Mesendoderm (in vitro differentiated cells): ENCODE data around the gene TCF4.

ENCODE experiments used
- DNase-seq: peaks from one replicate; pipeline ENCODE4 v3.0.0; 2013
- H2AK5ac ChIP-seq: 2 replicates; pipeline ENCODE4 v1.6.1; 2013; ENCODE audit warnings: low read length, inconsistent platforms
- H2BK120ac ChIP-seq: 2 replicates; pipeline ENCODE4 v1.6.1; 2013; ENCODE audit warnings: low read depth, mild to moderate bottlenecking, low read length, moderate library complexity, mixed read lengths
- H2BK15ac ChIP-seq: replicated peaks from 2 replicates; pipeline ENCODE4 v1.6.1; 2013; ENCODE audit warnings: low read depth, mild to moderate bottlenecking, moderate library complexity
- H2BK5ac ChIP-seq: 2 replicates; pipeline ENCODE4 v1.6.1; 2013; ENCODE audit warnings: low read length, inconsistent platforms
- H3K18ac ChIP-seq: 2 replicates; pipeline ENCODE4 v1.6.1; 2013; ENCODE audit warnings: mild to moderate bottlenecking, low read length, mixed read lengths
- H3K23ac ChIP-seq: one replicate; pipeline ENCODE4 v1.6.1; 2013; ENCODE audit warnings: low read length
- H3K27ac ChIP-seq: 2 replicates; pipeline ENCODE4 v1.5.1; 2013; ENCODE audit warnings: low read depth, mild to moderate bottlenecking, inconsistent platforms, low read length, moderate library complexity
- H3K27me3 ChIP-seq: 2 replicates; pipeline ENCODE4 v1.6.1; 2013; ENCODE audit warnings: low read length, control low read depth, mild to moderate bottlenecking, inconsistent platforms; ENCODE audit not compliant: insufficient read depth, poor library complexity
- H3K36me3 ChIP-seq: 2 replicates; pipeline ENCODE4 v1.6.1; 2013; ENCODE audit warnings: low read length, inconsistent platforms; ENCODE audit not compliant: control insufficient read depth, insufficient read depth
- H3K4ac ChIP-seq: one replicate; pipeline ENCODE4 v1.6.1; 2013; ENCODE audit warnings: low read depth, mild to moderate bottlenecking, low read length, moderate library complexity
- H3K4me1 ChIP-seq: 2 replicates; pipeline ENCODE4 v1.6.1; 2013; ENCODE audit warnings: low read depth, low read length, inconsistent platforms; ENCODE audit not compliant: control insufficient read depth
- H3K4me2 ChIP-seq: 2 replicates; pipeline ENCODE4 v1.6.1; 2013; ENCODE audit warnings: low read length
- H3K4me3 ChIP-seq: 2 replicates; pipeline ENCODE4 v1.5.1; 2013; ENCODE audit warnings: mild to moderate bottlenecking, low read length
- H3K56ac ChIP-seq: one replicate; pipeline ENCODE4 v1.6.1; 2013; ENCODE audit warnings: low read length
- H3K79me1 ChIP-seq: 2 replicates; pipeline ENCODE4 v1.6.1; 2013; ENCODE audit warnings: low read length, inconsistent platforms
- H3K79me2 ChIP-seq: 2 replicates; pipeline ENCODE4 v1.6.1; 2013; ENCODE audit warnings: mild to moderate bottlenecking, low read length; ENCODE audit not compliant: control insufficient read depth, insufficient read depth
- H3K9ac ChIP-seq: 2 replicates; pipeline ENCODE4 v1.6.1; 2013; ENCODE audit warnings: low read length, inconsistent platforms
- H4K5ac ChIP-seq: one replicate; pipeline ENCODE4 v1.6.1; 2013; ENCODE audit warnings: low read length
- H4K8ac ChIP-seq: one replicate; pipeline ENCODE4 v1.6.1; 2013; ENCODE audit warnings: low read depth, mild to moderate bottlenecking, control low read depth, low read length, moderate library complexity
- WGBS: extraction: QIAGEN DNeasy Blood & Tissue Kit; methylation state at CpG from one replicate; pipeline ENCODE4 v1.1.7; 2013; ENCODE audit warnings: low lambda C conversion rate, missing lambda C conversion rate; ENCODE audit not compliant: insufficient coverage; ENCODE audit errors: extremely low coverage; 5-methylcytosine and 5-hydroxymethylcytosine counted together

Gene TCF4

GRCh38 chr18:55324166-55324565, 263.8 kb downstream of the TCF4 start:
- Histone ChIP-seq H3K56ac (no peak overlapping the region), H3K27me3 (no peaks in the 10 kb centered on the region), H3K9ac (no peak overlapping the region), H3K27ac (no peak overlapping the region), H3K4me1 (no peaks in the 10 kb centered on the region), H4K5ac (no peak overlapping the region), H3K4ac (no peak overlapping the region), H3K18ac (no peak overlapping the region), H2BK15ac (no peak overlapping the region), H3K36me3 (no peaks in the 10 kb centered on the region), H2BK120ac (no peak overlapping the region), H3K4me3 (no peak overlapping the region), H3K23ac (no peak overlapping the region), H3K79me2 (no peaks in the 10 kb centered on the region), H4K8ac (no peak overlapping the region), H2BK5ac (no peak overlapping the region), H3K4me2 (no peak overlapping the region), H3K79me1 (peaks cover 2% of the 10 kb centered on the region), H2AK5ac (no peak overlapping the region)
- no CpG with 5 or more reads among the region's 5 CpGs for whole genome bisulfite sequencing
- DNase-seq = no peak

DNA sequence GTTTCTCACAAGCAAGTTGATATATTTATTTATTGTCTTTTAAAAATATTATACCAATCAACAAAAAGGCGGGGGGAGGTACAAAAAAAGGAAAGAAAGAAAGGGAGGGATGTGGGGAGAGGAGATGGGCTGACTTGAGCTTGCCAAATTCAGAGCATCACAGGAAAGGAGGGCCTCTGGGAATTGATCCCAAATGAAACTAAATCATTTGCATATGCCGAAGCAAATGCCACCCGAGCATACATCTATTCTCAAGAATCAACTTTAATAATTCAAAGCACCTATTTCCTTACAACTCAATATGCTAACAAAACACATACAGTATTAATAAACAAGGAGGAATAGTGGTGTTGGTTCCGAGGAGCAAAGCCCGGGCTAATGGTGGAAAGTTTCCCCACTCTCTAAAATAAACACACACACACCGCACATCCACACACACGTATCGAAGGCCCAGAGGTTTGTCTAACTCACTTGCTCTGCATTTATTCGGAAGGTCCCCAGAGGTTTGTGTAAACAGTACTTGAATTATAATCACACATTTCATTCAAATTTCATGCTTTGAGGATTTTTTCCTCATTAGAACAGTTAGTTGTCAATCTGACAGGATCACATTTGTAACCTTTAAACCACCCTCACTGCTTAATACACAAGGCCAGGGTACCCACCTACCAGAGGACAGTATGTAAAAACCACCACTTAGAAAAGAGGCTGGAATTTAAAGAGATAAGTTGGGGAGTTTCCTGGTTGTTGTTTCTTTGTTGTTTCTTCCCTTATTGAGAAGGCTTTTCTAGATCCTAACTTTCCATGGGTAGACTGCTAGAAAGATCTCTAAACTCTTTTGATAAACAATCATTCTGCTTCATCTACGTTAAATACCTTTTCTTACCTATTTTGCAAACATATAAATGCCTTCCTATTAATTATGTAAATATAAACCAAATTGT, 264.7 kb downstream of the TCF4 start:
- peak; percentile 36 for DNase-seq
- Histone ChIP-seq H4K8ac (no peak overlapping the region), H3K79me1 (peaks cover 2% of the 10 kb centered on the region), H3K4me1 (no peaks in the 10 kb centered on the region), H3K4ac (no peak overlapping the region), H3K9ac (no peak overlapping the region), H2AK5ac (no peak overlapping the region), H3K4me2 (no peak overlapping the region), H2BK15ac (no peak overlapping the region), H3K27ac (no peak overlapping the region), H3K36me3 (no peaks in the 10 kb centered on the region), H3K4me3 (no peak overlapping the region), H3K18ac (no peak overlapping the region), H3K79me2 (no peaks in the 10 kb centered on the region), H3K27me3 (no peaks in the 10 kb centered on the region), H2BK5ac (no peak overlapping the region), H3K56ac (no peak overlapping the region), H3K23ac (no peak overlapping the region), H4K5ac (no peak overlapping the region), H2BK120ac (no peak overlapping the region)
- WGBS = no CpG with 5 or more reads among the region's 10 CpGs

- H2BK15ac ChIP-seq = no peak overlapping the region
- H3K4me3 ChIP-seq = peak overlapping the region; percentile 6
- H3K27ac ChIP-seq = peak overlapping the region; percentile 70
- no peak overlapping the region for H2BK5ac ChIP-seq
- H3K27me3 ChIP-seq = no peaks in the 10 kb centered on the region
- no peak overlapping the region for H3K4ac ChIP-seq
- H4K5ac ChIP-seq = no peak overlapping the region
- H3K4me1 ChIP-seq = no peaks in the 10 kb centered on the region
- H3K56ac ChIP-seq = peak overlapping the region; percentile 77
- no peak overlapping the region for H2AK5ac ChIP-seq
- DNase-seq = peak; percentile 94
- no peaks in the 10 kb centered on the region for H3K36me3 ChIP-seq
- H3K9ac ChIP-seq = peak overlapping the region; percentile 63
- H3K79me1 ChIP-seq = peaks cover 2% of the 10 kb centered on the region
- peak overlapping the region; percentile 8 for H2BK120ac ChIP-seq
- no peaks in the 10 kb centered on the region for H3K79me2 ChIP-seq
- peak overlapping the region; percentile 86 for H3K18ac ChIP-seq
- H4K8ac ChIP-seq = no peak overlapping the region
- WGBS = no CpG with 5 or more reads among the region's 30 CpGs
- H3K4me2 ChIP-seq = peak overlapping the region; percentile 71
- no peak overlapping the region for H3K23ac ChIP-seq
Observed at GRCh38 chr18:55322178-55322735, 265.7 kb downstream of the TCF4 start.

DNA sequence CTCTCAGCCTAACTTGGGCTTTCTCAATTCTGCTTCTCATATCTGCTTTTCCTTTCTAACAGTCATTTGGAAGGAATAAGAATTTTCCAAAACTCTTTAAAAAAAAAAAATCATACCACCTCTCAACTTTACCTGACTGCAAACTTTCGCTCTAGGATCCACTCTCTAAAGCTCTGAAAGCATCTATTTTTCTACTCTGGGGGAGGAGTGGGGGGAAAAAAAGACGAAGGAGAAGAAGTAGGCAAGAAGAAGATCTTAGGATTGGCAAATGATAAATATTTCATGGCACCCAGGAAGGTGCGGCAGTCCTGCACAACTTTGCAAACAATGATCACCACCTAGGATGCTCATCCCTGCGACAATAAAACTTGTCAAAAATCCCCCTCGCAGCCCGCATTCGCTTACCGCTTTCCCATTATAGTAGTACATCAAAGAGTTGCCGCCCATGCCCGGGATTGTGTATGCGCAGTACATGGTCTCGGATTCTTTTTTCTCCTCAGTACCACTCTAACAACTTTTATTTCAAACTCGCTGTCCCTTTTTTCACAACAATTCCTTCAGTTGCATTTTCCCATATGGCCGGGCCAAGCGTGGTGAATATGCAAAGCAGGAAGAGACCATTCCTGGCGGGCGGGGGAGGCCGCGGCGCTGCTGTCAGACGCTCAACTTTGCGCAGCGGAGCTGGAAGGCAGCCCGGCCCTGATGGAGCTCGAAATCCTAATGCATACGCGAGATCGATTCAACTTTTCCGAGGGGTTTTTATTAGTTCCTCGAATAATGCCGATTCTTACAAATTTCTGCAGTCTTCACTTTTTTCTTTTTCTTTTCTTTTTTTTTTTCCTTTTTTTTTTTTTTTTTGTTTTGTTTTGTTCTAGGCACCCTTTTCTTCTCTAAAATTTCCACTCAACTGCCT, 266.5 kb downstream of the TCF4 start:
- no peak overlapping the region for H2BK120ac ChIP-seq
- no peaks in the 10 kb centered on the region for H3K4me1 ChIP-seq
- H3K23ac ChIP-seq = no peak overlapping the region
- H3K18ac ChIP-seq = no peak overlapping the region
- H3K79me1 ChIP-seq = peaks cover 2% of the 10 kb centered on the region
- no peak overlapping the region for H2BK15ac ChIP-seq
- H2BK5ac ChIP-seq = no peak overlapping the region
- H4K8ac ChIP-seq = no peak overlapping the region
- no CpG with 5 or more reads among the region's 31 CpGs for WGBS
- H4K5ac ChIP-seq = no peak overlapping the region
- H3K56ac ChIP-seq = peak overlapping the region; percentile 61
- H3K9ac ChIP-seq = peak overlapping the region; percentile 53
- peak overlapping the region; percentile 48 for H3K27ac ChIP-seq
- peak overlapping the region; percentile 71 for H3K4me2 ChIP-seq
- no peak overlapping the region for H2AK5ac ChIP-seq
- H3K4ac ChIP-seq = no peak overlapping the region
- H3K79me2 ChIP-seq = no peaks in the 10 kb centered on the region
- DNase-seq = peak; percentile 93
- H3K27me3 ChIP-seq = no peaks in the 10 kb centered on the region
- H3K4me3 ChIP-seq = peak overlapping the region; percentile 51
- H3K36me3 ChIP-seq = no peaks in the 10 kb centered on the region

- Histone ChIP-seq H3K4ac (no peak overlapping the region), H3K56ac (no peak overlapping the region), H2BK15ac (no peak overlapping the region), H3K27ac (no peak overlapping the region), H4K8ac (no peak overlapping the region), H2BK5ac (no peak overlapping the region), H3K79me1 (peaks cover 2% of the 10 kb centered on the region), H3K4me3 (no peak overlapping the region), H3K4me1 (no peaks in the 10 kb centered on the region), H2BK120ac (no peak overlapping the region), H3K36me3 (no peaks in the 10 kb centered on the region), H3K27me3 (no peaks in the 10 kb centered on the region), H3K79me2 (no peaks in the 10 kb centered on the region), H3K4me2 (no peak overlapping the region), H4K5ac (no peak overlapping the region), H2AK5ac (no peak overlapping the region), H3K9ac (no peak overlapping the region), H3K18ac (no peak overlapping the region), H3K23ac (no peak overlapping the region)
- WGBS = 100% methylated on average over 2 of the region's 8 CpGs
- DNase-seq = no peak
Observed at GRCh38 chr18:55320424-55321264, 267.3 kb downstream of the TCF4 start.
